ENCODE measurements around the gene C6orf120.
"Not testable (repeated sequence)": the region's sequence is repeated elsewhere in the genome, so short reads cannot be mapped to it uniquely, and the experiment has no call there.

GRCh38 chr6:169697115-169697514, 4.8 kb upstream of the C6orf120 start:
- peak in 2 of 7 experiments; percentile 12 to 26 for TF ChIP-seq CTCF (IDR thresholded peaks at IDR 0.05)
- not testable (repeated sequence) for TF ChIP-seq POLR2A, EP300, POLR2AphosphoS5 (IDR thresholded peaks at IDR 0.05)
